ENCODE data around the gene CFAP54.

The CFAP54 gene

GRCh38 chr12:96907671-96908422 lies 418.5 kb downstream of the CFAP54 start:
- H3K36me3 ChIP-seq (ENCODE audit: control insufficient read depth in 2 of 2, insufficient read depth in 2 of 2, low read length in 2 of 2): no peaks in the 10 kb centered on the region
- H3K4me1 ChIP-seq (ENCODE audit: control insufficient read depth in 2 of 2, insufficient read depth in 2 of 2, low read length in 2 of 2): peaks cover 5 to 7% of the 10 kb centered on the region in 2 donors
- H3K27me3 ChIP-seq (ENCODE audit: control insufficient read depth in 2 of 2, insufficient read depth in 2 of 2, low read length in 2 of 2): no peaks in the 10 kb centered on the region
- no peaks in the 10 kb centered on the region for H3K9me3 ChIP-seq (ENCODE audit: control insufficient read depth in 2 of 2, low read length in 2 of 2)
- H3K4me3 ChIP-seq (ENCODE audit: low read length in 2 of 2): peak overlapping the region; percentile 92 to 96
- H3K27ac ChIP-seq (ENCODE audit: low read depth in 2 of 2, low read length in 2 of 2): peak overlapping the region; percentile 87 to 92
- H3K9ac ChIP-seq (ENCODE audit: low read depth in 1 of 2, low read length in 2 of 2): peak overlapping the region; percentile 89 to 97

GRCh38 chr12:96908423-96908675 lies 419.0 kb downstream of the CFAP54 start:
- Histone ChIP-seq H3K9me3 (ENCODE audit: control insufficient read depth in 2 of 2, low read length in 2 of 2) (no peaks in the 10 kb centered on the region), H3K27me3 (ENCODE audit: control insufficient read depth in 2 of 2, insufficient read depth in 2 of 2, low read length in 2 of 2) (no peaks in the 10 kb centered on the region), H3K9ac (ENCODE audit: low read depth in 1 of 2, low read length in 2 of 2) (peak overlapping the region; percentile 34 to 89), H3K36me3 (ENCODE audit: control insufficient read depth in 2 of 2, insufficient read depth in 2 of 2, low read length in 2 of 2) (no peaks in the 10 kb centered on the region), H3K27ac (ENCODE audit: low read depth in 2 of 2, low read length in 2 of 2) (no peak overlapping the region), H3K4me3 (ENCODE audit: low read length in 2 of 2) (peak overlapping the region in 1 of 2 donors; percentile 92), H3K4me1 (ENCODE audit: control insufficient read depth in 2 of 2, insufficient read depth in 2 of 2, low read length in 2 of 2) (peaks cover 5 to 7% of the 10 kb centered on the region in 2 donors)

- H3K27ac ChIP-seq (ENCODE audit: low read depth in 2 of 2, low read length in 2 of 2): no peak overlapping the region
- H3K4me1 ChIP-seq (ENCODE audit: control insufficient read depth in 2 of 2, insufficient read depth in 2 of 2, low read length in 2 of 2): peaks cover 5 to 7% of the 10 kb centered on the region in 2 donors
- no peaks in the 10 kb centered on the region for H3K9me3 ChIP-seq (ENCODE audit: control insufficient read depth in 2 of 2, low read length in 2 of 2)
- H3K4me3 ChIP-seq (ENCODE audit: low read length in 2 of 2): no peak overlapping the region
- H3K36me3 ChIP-seq (ENCODE audit: control insufficient read depth in 2 of 2, insufficient read depth in 2 of 2, low read length in 2 of 2): no peaks in the 10 kb centered on the region
- H3K9ac ChIP-seq (ENCODE audit: low read depth in 1 of 2, low read length in 2 of 2): no peak overlapping the region
- no peaks in the 10 kb centered on the region for H3K27me3 ChIP-seq (ENCODE audit: control insufficient read depth in 2 of 2, insufficient read depth in 2 of 2, low read length in 2 of 2)
These were observed 422.9 kb downstream of the CFAP54 start for GRCh38 chr12:96912261-96912660.

GRCh38 chr12:96912943-96913342 lies 423.6 kb downstream of the CFAP54 start:
- H3K27me3 ChIP-seq (ENCODE audit: control insufficient read depth in 2 of 2, insufficient read depth in 2 of 2, low read length in 2 of 2): no peaks in the 10 kb centered on the region
- no peak overlapping the region for H3K9ac ChIP-seq (ENCODE audit: low read depth in 1 of 2, low read length in 2 of 2)
- H3K27ac ChIP-seq (ENCODE audit: low read depth in 2 of 2, low read length in 2 of 2): no peak overlapping the region
- no peak overlapping the region for H3K4me3 ChIP-seq (ENCODE audit: low read length in 2 of 2)
- no peaks in the 10 kb centered on the region for H3K36me3 ChIP-seq (ENCODE audit: control insufficient read depth in 2 of 2, insufficient read depth in 2 of 2, low read length in 2 of 2)
- H3K9me3 ChIP-seq (ENCODE audit: control insufficient read depth in 2 of 2, low read length in 2 of 2): no peaks in the 10 kb centered on the region
- peaks cover 5% of the 10 kb centered on the region in 2 donors for H3K4me1 ChIP-seq (ENCODE audit: control insufficient read depth in 2 of 2, insufficient read depth in 2 of 2, low read length in 2 of 2)

GRCh38 chr12:96919510-96920210 lies 430.3 kb downstream of the CFAP54 start:
- Histone ChIP-seq H3K9ac (ENCODE audit: low read depth in 1 of 2, low read length in 2 of 2) (no peak overlapping the region), H3K27ac (ENCODE audit: low read depth in 2 of 2, low read length in 2 of 2) (no peak overlapping the region), H3K4me1 (ENCODE audit: control insufficient read depth in 2 of 2, insufficient read depth in 2 of 2, low read length in 2 of 2) (no peaks in the 10 kb centered on the region), H3K36me3 (ENCODE audit: control insufficient read depth in 2 of 2, insufficient read depth in 2 of 2, low read length in 2 of 2) (peaks cover 0 to under 1% of the 10 kb centered on the region in 2 donors), H3K27me3 (ENCODE audit: control insufficient read depth in 2 of 2, insufficient read depth in 2 of 2, low read length in 2 of 2) (no peaks in the 10 kb centered on the region), H3K4me3 (ENCODE audit: low read length in 2 of 2) (no peak overlapping the region), H3K9me3 (ENCODE audit: control insufficient read depth in 2 of 2, low read length in 2 of 2) (no peaks in the 10 kb centered on the region)

Measured in mucosa of rectum (tissue), 2 donors.